GM19397 (cell line): Measurements from ENCODE around the gene PFKM.

Experiments
- ATAC-seq: cut with Tn5 transposase; IDR thresholded peaks from one replicate; pipeline ENCODE4 v1.9.1; 2021; ENCODE audit warnings: mild to moderate bottlenecking, moderate library complexity; ENCODE audit not compliant: unreplicated experiment

PFKM gene

DNA sequence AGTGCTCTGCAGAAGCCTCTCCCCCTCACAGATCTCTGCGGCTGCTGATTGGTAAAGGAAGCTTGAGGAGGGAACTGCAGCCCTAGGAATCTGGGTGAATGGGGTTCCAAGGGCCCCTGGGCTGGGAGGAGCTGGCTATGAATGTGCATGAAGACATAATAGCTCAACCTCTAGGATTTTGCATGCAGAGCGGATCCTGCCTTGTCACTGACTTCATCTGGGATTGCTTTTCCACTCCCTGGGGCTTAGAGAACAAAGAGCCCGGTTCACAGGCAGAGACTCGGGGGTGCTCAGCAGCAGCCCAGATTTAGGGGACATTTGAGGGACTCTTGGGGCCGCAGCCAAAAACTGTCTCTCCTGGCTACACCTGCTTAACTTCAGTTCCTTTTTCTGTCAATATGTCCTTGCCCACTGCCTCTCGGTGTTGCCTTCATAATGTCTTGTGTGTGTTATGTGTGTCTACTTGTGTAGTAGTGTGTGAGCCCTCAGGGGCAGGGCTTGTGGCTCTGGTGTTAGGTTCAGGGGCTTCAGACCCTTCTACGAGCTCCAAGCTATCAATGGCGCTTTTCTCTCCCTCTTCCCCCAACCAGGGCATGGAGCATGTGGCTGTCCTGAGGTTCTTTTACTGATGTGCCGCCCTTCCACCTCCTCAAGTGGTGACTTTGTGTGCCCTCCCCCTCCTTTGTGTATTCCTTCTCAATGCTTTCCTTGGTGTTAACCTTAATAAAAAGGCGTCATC lies 66.2 kb downstream of the PFKM start:
- no peak for ATAC-seq

- no peak for ATAC-seq
Observed at GRCh38 chr12:48187916-48188695, 68.9 kb downstream of the PFKM start.

DNA sequence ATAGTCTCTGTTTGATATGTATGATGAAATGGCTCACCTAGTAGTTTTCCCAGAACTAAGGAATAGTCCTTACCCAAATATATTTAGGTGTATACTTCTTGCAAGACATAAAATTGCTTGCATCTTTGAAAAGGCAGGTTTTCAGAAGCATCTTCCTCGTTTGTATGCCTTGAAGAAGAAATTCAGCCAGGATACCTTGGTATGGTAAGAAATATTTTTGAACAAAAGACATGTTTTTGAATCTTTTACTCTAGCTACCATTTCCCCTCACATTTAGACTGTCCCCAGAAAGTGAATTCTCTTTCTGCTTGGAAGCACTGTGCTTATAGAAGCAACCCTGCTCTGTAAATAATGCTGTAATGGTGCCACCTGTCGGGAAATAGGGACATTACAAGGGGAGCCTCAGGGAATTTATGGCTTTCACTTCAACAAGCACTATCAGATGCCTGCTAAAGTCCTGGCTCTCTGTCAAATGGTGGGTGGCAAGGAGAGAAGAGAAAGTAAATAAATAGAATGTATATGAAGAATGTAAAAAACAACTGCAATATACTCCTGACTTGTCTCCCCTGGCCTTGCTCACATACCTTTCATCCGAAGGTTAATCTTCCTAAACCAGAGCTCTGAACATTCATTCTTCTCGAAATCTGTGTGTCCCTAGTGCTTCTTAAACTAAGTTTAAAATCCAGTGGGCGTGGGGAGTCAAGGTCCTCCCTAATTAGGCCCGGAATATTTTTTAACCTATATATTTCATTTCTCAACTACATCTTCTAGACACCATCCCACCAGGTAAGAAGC lies 70.4 kb downstream of the PFKM start:
- ATAC-seq: no peak

- no peak for ATAC-seq
Observed at GRCh38 chr12:48191096-48191495, 71.9 kb downstream of the PFKM start.

DNA sequence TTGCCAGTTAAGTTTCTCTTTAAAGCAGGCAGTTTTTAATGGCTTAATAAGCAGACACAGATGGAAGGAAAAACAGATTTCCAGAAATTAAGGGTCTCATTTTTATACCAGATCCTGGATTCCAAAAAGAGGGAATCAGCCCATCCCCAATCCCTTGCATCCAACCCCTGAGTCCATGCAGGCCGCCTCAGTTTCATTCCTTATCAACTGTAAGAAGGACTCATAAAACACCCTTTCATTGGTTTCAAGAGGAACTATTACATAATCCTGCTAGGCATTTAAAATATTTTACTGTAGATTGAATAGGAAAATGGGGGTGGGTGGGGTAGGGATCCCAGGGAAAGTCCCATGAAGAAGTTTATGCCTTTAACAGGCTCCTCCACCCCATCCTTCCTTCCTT lies 73.7 kb downstream of the PFKM start:
- no peak for ATAC-seq

DNA sequence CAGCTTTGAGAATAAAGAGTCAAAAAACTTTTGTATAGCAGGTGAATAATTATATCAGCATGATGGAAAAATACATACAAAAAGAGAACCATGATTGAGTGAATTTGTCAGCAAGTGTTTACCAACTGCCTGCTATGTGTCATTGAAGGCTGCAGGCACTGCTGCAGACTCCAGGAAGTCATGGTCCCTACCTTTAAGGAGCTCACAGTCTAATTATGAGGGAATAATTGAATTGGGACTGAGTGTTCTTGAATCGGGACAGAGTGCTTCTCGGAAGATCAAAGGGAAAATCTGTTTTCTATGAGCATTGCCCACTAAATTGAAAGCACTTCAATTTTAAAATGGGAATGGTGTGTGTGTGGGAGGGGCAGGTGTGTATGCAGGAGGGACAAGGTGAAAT lies 74.5 kb downstream of the PFKM start:
- no peak for ATAC-seq

DNA sequence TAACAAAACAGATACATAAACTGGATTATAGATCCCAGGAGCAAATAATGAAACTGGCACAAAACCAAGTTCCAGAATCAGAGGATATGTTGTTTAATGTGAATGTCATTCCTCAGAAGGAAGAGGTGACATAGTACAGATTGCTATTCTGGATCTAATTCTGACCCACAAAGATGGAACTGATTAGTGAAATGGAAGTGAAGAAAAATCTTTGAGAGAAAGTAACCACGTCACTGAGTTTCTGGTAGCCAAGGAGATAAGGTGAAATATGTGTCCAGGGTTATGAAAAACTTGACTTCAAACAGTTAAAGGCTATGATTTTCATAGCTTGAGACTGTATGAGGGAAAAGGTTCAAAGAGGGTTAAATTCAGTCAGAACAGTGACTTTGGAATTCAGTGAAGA lies 75.6 kb downstream of the PFKM start:
- ATAC-seq: no peak
